WTC11 (cell line): ENCODE measurements around the gene LTK. TPM values are rescaled to one million over a fixed set of nuclear protein-coding genes. Genes with fewer than 3 reads are reported as not detected.

Experiments
- ATAC-seq: fragments of 200-7000 bp; cut with Tn5 transposase; 2 replicates; pipeline ENCODE4 v1.10.0; 2021; ENCODE audit warnings: mild to moderate bottlenecking, moderate library complexity
- CTCF ChIA-PET: fragments of 300-600 bp; sonication (Branson Sonifier 250); formaldehyde crosslinking; loops from one replicate; lab custom pipeline; 2021; ENCODE audit warnings: antibody characterized with exemption; lab: Charles Lee
- POLR2A ChIA-PET: fragments of 350-600 bp; sonication (Branson Sonifier 250); formaldehyde crosslinking; loops from one replicate; lab custom pipeline; 2021; ENCODE audit warnings: antibody characterized with exemption; lab: Charles Lee
- DNase-seq: peaks from one replicate; pipeline ENCODE4 v3.0.0; 2021; ENCODE audit warnings: low spot score
- H3K27ac Mint-ChIP-seq: 2 replicates; pipeline ENCODE4 v1.8.0; 2021; ENCODE audit warnings: mixed read lengths
- H3K27me3 Mint-ChIP-seq: 2 replicates; pipeline ENCODE4 v1.8.0; 2021; ENCODE audit warnings: low read depth, mild to moderate bottlenecking, moderate library complexity, mixed read lengths
- H3K36me3 Mint-ChIP-seq: 2 replicates; pipeline ENCODE4 v1.8.0; 2021; ENCODE audit warnings: mixed read lengths
- H3K4me1 Mint-ChIP-seq: 2 replicates; pipeline ENCODE4 v1.8.0; 2022; ENCODE audit warnings: mixed read lengths
- H3K4me3 Mint-ChIP-seq: 2 replicates; pipeline ENCODE4 v1.8.0; 2021; ENCODE audit warnings: mild to moderate bottlenecking, moderate library complexity, mixed read lengths
- H3K9me3 Mint-ChIP-seq: 2 replicates; pipeline ENCODE4 v1.8.0; 2021; ENCODE audit warnings: mixed read lengths
- ATF1 ChIP-seq: sonication (generic); formaldehyde crosslinking; IDR thresholded peaks from 2 replicates; pipeline ENCODE4 v1.8.1; 2023; ENCODE audit warnings: mild to moderate bottlenecking, moderate library complexity, missing genetic modification reagents
- ATF2 ChIP-seq: sonication (generic); formaldehyde crosslinking; IDR thresholded peaks from 2 replicates; pipeline ENCODE4 v1.8.1; 2022; ENCODE audit warnings: low read depth, missing genetic modification reagents, borderline replicate concordance
- ATF3 ChIP-seq: sonication (generic); formaldehyde crosslinking; conservative IDR thresholded peaks from 2 replicates; pipeline ENCODE4 v1.8.1; 2022; ENCODE audit warnings: mild to moderate bottlenecking, missing genetic modification reagents
- FOXP1 ChIP-seq: sonication (generic); formaldehyde crosslinking; IDR thresholded peaks from 2 replicates; pipeline ENCODE4 v1.8.0; 2022; ENCODE audit warnings: missing genetic modification reagents, mild to moderate bottlenecking, moderate library complexity, borderline replicate concordance
- KAT7 ChIP-seq: sonication (generic); formaldehyde crosslinking; IDR thresholded peaks from 2 replicates; pipeline ENCODE4 v1.8.1; 2023; ENCODE audit warnings: missing genetic modification reagents, mild to moderate bottlenecking, borderline replicate concordance
- MXD4 ChIP-seq: fragments of 250-450 bp; sonication (Bioruptor Pico); IDR thresholded peaks from 2 replicates; pipeline ENCODE4 v1.8.0; 2021; ENCODE audit warnings: mild to moderate bottlenecking, moderate library complexity, borderline replicate concordance
- NR2C2 ChIP-seq: sonication (generic); formaldehyde crosslinking; IDR thresholded peaks from 2 replicates; pipeline ENCODE4 v1.8.0; 2022; ENCODE audit warnings: mild to moderate bottlenecking, missing genetic modification reagents
- TCF7 ChIP-seq: sonication (generic); formaldehyde crosslinking; IDR thresholded peaks from 2 replicates; pipeline ENCODE4 v1.8.0; 2022; ENCODE audit warnings: mild to moderate bottlenecking, low read depth, missing genetic modification reagents, moderate library complexity
- ZBTB21 ChIP-seq: sonication (generic); formaldehyde crosslinking; IDR thresholded peaks from 2 replicates; pipeline ENCODE4 v1.8.1; 2023; ENCODE audit warnings: mild to moderate bottlenecking, missing genetic modification reagents, borderline replicate concordance
- ZNF263 ChIP-seq: sonication (generic); formaldehyde crosslinking; IDR thresholded peaks from 2 replicates; pipeline ENCODE4 v1.8.1; 2022; ENCODE audit warnings: low read depth, mild to moderate bottlenecking, moderate library complexity, missing genetic modification reagents
- ZNF512 ChIP-seq: sonication (generic); formaldehyde crosslinking; IDR thresholded peaks from 2 replicates; pipeline ENCODE4 v1.8.1; 2022; ENCODE audit warnings: missing genetic modification reagents, borderline replicate concordance
- total RNA-seq: library from RNA; stranded (reverse); gene quantifications from 3 replicates; pipeline ENCODE4 v1.2.3, GENCODE V29; 2021
- TF ChIP-seq, protein P1 (sequence below): sonication (generic); formaldehyde crosslinking; IDR thresholded peaks from 2 replicates; pipeline ENCODE4 v1.8.0; 2022; ENCODE audit warnings: mild to moderate bottlenecking, missing genetic modification reagents
- TF ChIP-seq, protein P2 (sequence below): sonication (generic); formaldehyde crosslinking; IDR thresholded peaks from 2 replicates; pipeline ENCODE4 v1.8.0; 2023; ENCODE audit warnings: missing genetic modification reagents, mild to moderate bottlenecking, borderline replicate concordance
- TF ChIP-seq, protein P3 (sequence below): fragments of 200-600 bp; IDR thresholded peaks from 2 replicates; pipeline ENCODE4 v1.8.0; 2022; ENCODE audit warnings: antibody characterized with exemption
- TF ChIP-seq, protein P4 (sequence below): sonication (generic); formaldehyde crosslinking; IDR thresholded peaks from 2 replicates; pipeline ENCODE4 v1.8.1; 2023; ENCODE audit warnings: mild to moderate bottlenecking, missing genetic modification reagents

The LTK gene
- total RNA-seq, 1 experiment from 2014 or later, result 0.66 TPM

DNA sequence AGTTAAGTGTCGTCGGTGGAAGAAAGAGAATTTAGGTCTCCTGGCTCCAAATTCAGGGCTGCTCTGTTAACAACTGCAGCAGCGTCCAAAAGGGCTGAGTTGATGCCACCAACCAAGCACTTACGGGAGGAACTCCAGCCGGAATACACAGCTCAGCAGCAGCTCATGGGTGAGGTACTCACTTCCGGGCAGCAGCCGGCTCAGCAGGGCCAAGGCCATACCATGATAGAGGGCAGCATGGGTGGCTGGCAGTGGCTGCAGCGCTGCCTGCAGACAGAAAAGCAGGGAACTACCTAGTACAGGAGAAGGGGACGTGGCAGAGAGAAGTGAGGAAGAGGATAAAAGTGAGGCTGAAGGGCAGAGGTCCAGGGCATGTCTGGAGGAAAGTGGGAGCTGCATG lies 8.0 kb upstream of the LTK start (continued):
- TF ChIP-seq ZBTB21 (CRISPR knock-in tag), result no peak
- TF ChIP-seq TCF7, result no peak
- TF ChIP-seq, all 79 proteins: peak for 0

GRCh38 chr15:41520636-41521035 lies 7.0 kb upstream of the LTK start:
- DNase-seq, result no peak
- H3K4me3 Mint-ChIP-seq, result no peak overlapping the region
- TF ChIP-seq, protein P1, sequence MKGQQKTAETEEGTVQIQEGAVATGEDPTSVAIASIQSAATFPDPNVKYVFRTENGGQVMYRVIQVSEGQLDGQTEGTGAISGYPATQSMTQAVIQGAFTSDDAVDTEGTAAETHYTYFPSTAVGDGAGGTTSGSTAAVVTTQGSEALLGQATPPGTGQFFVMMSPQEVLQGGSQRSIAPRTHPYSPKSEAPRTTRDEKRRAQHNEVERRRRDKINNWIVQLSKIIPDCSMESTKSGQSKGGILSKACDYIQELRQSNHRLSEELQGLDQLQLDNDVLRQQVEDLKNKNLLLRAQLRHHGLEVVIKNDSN (CRISPR knock-in tag), result no peak
- no peak for TF ChIP-seq KAT7
- TF ChIP-seq, protein P2, sequence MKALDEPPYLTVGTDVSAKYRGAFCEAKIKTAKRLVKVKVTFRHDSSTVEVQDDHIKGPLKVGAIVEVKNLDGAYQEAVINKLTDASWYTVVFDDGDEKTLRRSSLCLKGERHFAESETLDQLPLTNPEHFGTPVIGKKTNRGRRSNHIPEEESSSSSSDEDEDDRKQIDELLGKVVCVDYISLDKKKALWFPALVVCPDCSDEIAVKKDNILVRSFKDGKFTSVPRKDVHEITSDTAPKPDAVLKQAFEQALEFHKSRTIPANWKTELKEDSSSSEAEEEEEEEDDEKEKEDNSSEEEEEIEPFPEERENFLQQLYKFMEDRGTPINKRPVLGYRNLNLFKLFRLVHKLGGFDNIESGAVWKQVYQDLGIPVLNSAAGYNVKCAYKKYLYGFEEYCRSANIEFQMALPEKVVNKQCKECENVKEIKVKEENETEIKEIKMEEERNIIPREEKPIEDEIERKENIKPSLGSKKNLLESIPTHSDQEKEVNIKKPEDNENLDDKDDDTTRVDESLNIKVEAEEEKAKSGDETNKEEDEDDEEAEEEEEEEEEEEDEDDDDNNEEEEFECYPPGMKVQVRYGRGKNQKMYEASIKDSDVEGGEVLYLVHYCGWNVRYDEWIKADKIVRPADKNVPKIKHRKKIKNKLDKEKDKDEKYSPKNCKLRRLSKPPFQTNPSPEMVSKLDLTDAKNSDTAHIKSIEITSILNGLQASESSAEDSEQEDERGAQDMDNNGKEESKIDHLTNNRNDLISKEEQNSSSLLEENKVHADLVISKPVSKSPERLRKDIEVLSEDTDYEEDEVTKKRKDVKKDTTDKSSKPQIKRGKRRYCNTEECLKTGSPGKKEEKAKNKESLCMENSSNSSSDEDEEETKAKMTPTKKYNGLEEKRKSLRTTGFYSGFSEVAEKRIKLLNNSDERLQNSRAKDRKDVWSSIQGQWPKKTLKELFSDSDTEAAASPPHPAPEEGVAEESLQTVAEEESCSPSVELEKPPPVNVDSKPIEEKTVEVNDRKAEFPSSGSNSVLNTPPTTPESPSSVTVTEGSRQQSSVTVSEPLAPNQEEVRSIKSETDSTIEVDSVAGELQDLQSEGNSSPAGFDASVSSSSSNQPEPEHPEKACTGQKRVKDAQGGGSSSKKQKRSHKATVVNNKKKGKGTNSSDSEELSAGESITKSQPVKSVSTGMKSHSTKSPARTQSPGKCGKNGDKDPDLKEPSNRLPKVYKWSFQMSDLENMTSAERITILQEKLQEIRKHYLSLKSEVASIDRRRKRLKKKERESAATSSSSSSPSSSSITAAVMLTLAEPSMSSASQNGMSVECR (CRISPR knock-in tag), result no peak
- H3K9me3 Mint-ChIP-seq, result no peaks in the 10 kb centered on the region
- POLR2A ChIA-PET, result no interaction called here
- H3K27me3 Mint-ChIP-seq, result no peaks in the 10 kb centered on the region
- H3K36me3 Mint-ChIP-seq, result peaks cover 34% of the 10 kb centered on the region
- no peak for ATAC-seq
- CTCF ChIA-PET, result interaction anchor here (0.6 to 1.4 kb wide), 2 partner anchors 41 to 55 kb away, joined by 3 to 5 read pairs; no protein-coding TSS in a partner anchor
- no peak overlapping the region; the same call in 1 of the 2 replicates for H3K27ac Mint-ChIP-seq
- H3K4me1 Mint-ChIP-seq, result no peaks in the 10 kb centered on the region

GRCh38 chr15:41517895-41518449 lies 4.3 kb upstream of the LTK start:
- ATAC-seq, result no peak
- no peaks in the 10 kb centered on the region for H3K9me3 Mint-ChIP-seq
- ChIA-PET POLR2A (no interaction called here), CTCF (no interaction called here)
- no peak overlapping the region for H3K27ac Mint-ChIP-seq
- H3K36me3 Mint-ChIP-seq, result peaks cover 27% of the 10 kb centered on the region
- no peak overlapping the region for H3K4me3 Mint-ChIP-seq
- peaks cover 21% of the 10 kb centered on the region for H3K27me3 Mint-ChIP-seq
- H3K4me1 Mint-ChIP-seq, result peaks cover 5% of the 10 kb centered on the region
- DNase-seq, result no peak
- TF ChIP-seq FOXP1 (CRISPR knock-in tag), result no peak
- no peak for TF ChIP-seq NR2C2 (CRISPR knock-in tag)
- no peak for TF ChIP-seq ATF3 (CRISPR knock-in tag)
- no peak for TF ChIP-seq KAT7
- no peak for TF ChIP-seq ZBTB21 (CRISPR knock-in tag)
- TF ChIP-seq, protein P3, sequence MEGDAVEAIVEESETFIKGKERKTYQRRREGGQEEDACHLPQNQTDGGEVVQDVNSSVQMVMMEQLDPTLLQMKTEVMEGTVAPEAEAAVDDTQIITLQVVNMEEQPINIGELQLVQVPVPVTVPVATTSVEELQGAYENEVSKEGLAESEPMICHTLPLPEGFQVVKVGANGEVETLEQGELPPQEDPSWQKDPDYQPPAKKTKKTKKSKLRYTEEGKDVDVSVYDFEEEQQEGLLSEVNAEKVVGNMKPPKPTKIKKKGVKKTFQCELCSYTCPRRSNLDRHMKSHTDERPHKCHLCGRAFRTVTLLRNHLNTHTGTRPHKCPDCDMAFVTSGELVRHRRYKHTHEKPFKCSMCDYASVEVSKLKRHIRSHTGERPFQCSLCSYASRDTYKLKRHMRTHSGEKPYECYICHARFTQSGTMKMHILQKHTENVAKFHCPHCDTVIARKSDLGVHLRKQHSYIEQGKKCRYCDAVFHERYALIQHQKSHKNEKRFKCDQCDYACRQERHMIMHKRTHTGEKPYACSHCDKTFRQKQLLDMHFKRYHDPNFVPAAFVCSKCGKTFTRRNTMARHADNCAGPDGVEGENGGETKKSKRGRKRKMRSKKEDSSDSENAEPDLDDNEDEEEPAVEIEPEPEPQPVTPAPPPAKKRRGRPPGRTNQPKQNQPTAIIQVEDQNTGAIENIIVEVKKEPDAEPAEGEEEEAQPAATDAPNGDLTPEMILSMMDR, result no peak
- TF ChIP-seq MXD4, result no peak
- TF ChIP-seq ATF2 (CRISPR knock-in tag), result no peak
- TF ChIP-seq ZNF263, result no peak
- TF ChIP-seq, protein P4, sequence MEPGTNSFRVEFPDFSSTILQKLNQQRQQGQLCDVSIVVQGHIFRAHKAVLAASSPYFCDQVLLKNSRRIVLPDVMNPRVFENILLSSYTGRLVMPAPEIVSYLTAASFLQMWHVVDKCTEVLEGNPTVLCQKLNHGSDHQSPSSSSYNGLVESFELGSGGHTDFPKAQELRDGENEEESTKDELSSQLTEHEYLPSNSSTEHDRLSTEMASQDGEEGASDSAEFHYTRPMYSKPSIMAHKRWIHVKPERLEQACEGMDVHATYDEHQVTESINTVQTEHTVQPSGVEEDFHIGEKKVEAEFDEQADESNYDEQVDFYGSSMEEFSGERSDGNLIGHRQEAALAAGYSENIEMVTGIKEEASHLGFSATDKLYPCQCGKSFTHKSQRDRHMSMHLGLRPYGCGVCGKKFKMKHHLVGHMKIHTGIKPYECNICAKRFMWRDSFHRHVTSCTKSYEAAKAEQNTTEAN (CRISPR knock-in tag), result no peak
- TF ChIP-seq ATF1 (CRISPR knock-in tag), result no peak
- no peak for TF ChIP-seq ZNF512 (CRISPR knock-in tag)
